ENCODE results near the gene TSPAN14.

The TSPAN14 gene

DNA sequence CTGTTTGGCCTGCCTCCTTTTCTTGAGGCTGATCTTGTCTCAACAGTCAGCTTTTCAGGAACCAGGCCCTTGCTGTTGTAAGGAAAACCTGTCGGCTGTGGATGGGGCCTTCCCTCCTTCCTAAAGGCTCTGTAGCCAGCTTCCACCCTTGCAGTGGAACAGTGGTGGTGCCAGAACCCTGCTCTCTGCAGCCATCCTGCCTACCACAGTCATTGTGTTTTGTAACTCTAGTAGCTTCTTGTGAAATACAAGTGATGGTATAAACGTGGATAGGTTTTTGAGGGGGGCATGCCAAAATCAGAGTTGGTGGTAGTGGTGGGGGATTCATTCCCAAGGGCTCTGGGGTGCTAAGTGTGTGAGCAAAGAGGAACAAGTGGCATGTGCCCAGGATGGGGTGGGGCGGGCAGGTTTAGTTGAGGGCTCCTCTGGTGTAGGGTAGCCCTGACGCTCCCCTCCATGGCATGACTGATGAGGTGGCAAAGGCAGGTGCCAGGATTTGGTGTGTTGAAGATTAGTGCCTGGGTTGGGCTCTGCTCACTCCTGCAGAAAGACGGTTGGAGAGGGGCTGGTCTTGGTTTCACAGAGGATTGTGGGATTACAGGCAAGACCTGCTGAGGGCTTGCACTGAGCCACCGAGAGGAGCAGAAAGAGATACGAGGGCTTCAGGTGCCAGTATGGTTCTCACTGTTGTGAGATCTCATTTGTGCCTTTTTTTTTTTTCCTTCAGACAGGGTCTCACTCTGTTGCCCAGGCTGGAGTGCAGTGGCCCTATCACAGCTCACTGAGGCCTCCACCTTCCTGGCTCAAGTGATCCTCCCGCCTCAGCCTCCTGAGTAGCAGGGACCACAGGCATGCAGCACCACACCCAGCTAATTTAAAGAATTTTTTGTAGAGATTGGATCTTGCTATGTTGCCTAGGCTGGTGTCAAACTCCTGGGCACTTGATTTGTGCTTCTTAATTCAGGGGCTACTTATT, 7.4 kb downstream of the TSPAN14 start:
- no peak overlapping the region for H2AFZ ChIP-seq (ENCODE audit: low read length)
- no peak overlapping the region for H3K9ac ChIP-seq (ENCODE audit: low read length)
- peaks cover 48% of the 10 kb centered on the region for H3K79me2 ChIP-seq (ENCODE audit: low read length)
- H3K4me1 ChIP-seq (ENCODE audit: low read length): peaks cover 4% of the 10 kb centered on the region
- no peaks in the 10 kb centered on the region for H3K36me3 ChIP-seq (replicated peaks; ENCODE audit: insufficient read depth, low read length)
- no peak overlapping the region for H3K4me3 ChIP-seq (ENCODE audit: low read length)
- no peak overlapping the region for H3K27ac ChIP-seq (ENCODE audit: low read length)
- no peaks in the 10 kb centered on the region for H3K9me3 ChIP-seq (replicated peaks; ENCODE audit: insufficient read depth, low read length)
- no peak for TF ChIP-seq EZH2 (optimal IDR thresholded peaks at IDR 0.05; ENCODE audit: low read depth, low read length)
- no peak for TF ChIP-seq EZH2phosphoT487 (IDR thresholded peaks at IDR 0.05; ENCODE audit: low read length)
- TF ChIP-seq, protein P1, sequence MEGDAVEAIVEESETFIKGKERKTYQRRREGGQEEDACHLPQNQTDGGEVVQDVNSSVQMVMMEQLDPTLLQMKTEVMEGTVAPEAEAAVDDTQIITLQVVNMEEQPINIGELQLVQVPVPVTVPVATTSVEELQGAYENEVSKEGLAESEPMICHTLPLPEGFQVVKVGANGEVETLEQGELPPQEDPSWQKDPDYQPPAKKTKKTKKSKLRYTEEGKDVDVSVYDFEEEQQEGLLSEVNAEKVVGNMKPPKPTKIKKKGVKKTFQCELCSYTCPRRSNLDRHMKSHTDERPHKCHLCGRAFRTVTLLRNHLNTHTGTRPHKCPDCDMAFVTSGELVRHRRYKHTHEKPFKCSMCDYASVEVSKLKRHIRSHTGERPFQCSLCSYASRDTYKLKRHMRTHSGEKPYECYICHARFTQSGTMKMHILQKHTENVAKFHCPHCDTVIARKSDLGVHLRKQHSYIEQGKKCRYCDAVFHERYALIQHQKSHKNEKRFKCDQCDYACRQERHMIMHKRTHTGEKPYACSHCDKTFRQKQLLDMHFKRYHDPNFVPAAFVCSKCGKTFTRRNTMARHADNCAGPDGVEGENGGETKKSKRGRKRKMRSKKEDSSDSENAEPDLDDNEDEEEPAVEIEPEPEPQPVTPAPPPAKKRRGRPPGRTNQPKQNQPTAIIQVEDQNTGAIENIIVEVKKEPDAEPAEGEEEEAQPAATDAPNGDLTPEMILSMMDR (IDR thresholded peaks at IDR 0.05; ENCODE audit: low read length): no peak
- no peaks in the 10 kb centered on the region for H4K20me1 ChIP-seq (ENCODE audit: insufficient read depth, low read length)
- H3K9me2 ChIP-seq (replicated peaks; ENCODE audit: insufficient read depth, low read length): no peaks in the 10 kb centered on the region
- no peak overlapping the region for H3K4me2 ChIP-seq (ENCODE audit: low read depth, low read length)
- H3K27me3 ChIP-seq (replicated peaks; ENCODE audit: insufficient read depth, low read length): no peaks in the 10 kb centered on the region
- peaks cover 3% of the 10 kb centered on the region; the same call in 1 of the 2 replicates for H3F3A ChIP-seq (ENCODE audit: insufficient read depth, low read length)
- no peak for DNase-seq

DNA sequence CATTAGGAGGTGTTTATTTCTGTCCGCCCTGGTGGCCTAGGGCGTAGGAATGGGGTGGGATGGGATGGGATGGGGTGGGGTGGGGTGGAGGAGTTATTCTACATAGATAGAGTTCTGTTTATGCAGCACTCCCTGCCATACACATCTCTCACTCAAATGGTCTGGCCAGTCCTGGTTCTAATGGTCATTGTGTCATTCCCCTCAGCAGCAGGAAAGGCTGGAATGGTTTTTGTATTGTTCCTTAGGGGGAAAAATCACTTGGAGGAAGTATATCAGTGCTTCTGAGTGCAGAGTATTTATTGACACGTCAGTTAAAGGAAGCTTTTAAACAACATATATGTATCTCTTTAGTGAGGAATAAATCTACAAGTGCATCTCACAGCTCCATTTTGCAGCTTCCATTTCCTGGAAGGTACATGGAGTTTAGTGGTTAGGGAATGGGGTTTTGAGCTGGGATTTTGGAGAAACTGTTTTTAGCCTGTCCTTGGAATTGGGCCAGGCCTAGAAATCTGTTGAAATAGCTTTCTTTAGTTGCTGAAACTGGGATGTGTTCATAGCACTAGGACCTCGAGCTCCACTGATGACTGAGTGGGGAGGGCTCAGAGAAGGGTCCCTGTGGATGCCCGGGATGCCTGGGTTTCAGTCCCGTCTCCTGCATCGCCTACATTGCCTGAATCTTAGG, 8.3 kb downstream of the TSPAN14 start:
- TF ChIP-seq EZH2 (optimal IDR thresholded peaks at IDR 0.05; ENCODE audit: low read depth, low read length) (no peak), EZH2phosphoT487 (IDR thresholded peaks at IDR 0.05; ENCODE audit: low read length) (no peak)
- TF ChIP-seq, protein P1 (IDR thresholded peaks at IDR 0.05; ENCODE audit: low read length): no peak
- no peaks in the 10 kb centered on the region for H3K9me2 ChIP-seq (replicated peaks; ENCODE audit: insufficient read depth, low read length)
- no peak overlapping the region for H3K9ac ChIP-seq (ENCODE audit: low read length)
- no peak overlapping the region for H2AFZ ChIP-seq (ENCODE audit: low read length)
- H3K9me3 ChIP-seq (replicated peaks; ENCODE audit: insufficient read depth, low read length): no peaks in the 10 kb centered on the region
- no peak overlapping the region for H3K27ac ChIP-seq (ENCODE audit: low read length)
- H3K36me3 ChIP-seq (replicated peaks; ENCODE audit: insufficient read depth, low read length): no peaks in the 10 kb centered on the region
- DNase-seq: no peak
- no peaks in the 10 kb centered on the region for H4K20me1 ChIP-seq (ENCODE audit: insufficient read depth, low read length)
- no peaks in the 10 kb centered on the region for H3K27me3 ChIP-seq (replicated peaks; ENCODE audit: insufficient read depth, low read length)
- no peak overlapping the region for H3K4me2 ChIP-seq (ENCODE audit: low read depth, low read length)
- peaks cover 45% of the 10 kb centered on the region for H3K79me2 ChIP-seq (ENCODE audit: low read length)
- H3K4me1 ChIP-seq (ENCODE audit: low read length): peaks cover 4% of the 10 kb centered on the region
- peaks cover 3% of the 10 kb centered on the region; the same call in 1 of the 2 replicates for H3F3A ChIP-seq (ENCODE audit: insufficient read depth, low read length)
- no peak overlapping the region for H3K4me3 ChIP-seq (ENCODE audit: low read length)

DNA sequence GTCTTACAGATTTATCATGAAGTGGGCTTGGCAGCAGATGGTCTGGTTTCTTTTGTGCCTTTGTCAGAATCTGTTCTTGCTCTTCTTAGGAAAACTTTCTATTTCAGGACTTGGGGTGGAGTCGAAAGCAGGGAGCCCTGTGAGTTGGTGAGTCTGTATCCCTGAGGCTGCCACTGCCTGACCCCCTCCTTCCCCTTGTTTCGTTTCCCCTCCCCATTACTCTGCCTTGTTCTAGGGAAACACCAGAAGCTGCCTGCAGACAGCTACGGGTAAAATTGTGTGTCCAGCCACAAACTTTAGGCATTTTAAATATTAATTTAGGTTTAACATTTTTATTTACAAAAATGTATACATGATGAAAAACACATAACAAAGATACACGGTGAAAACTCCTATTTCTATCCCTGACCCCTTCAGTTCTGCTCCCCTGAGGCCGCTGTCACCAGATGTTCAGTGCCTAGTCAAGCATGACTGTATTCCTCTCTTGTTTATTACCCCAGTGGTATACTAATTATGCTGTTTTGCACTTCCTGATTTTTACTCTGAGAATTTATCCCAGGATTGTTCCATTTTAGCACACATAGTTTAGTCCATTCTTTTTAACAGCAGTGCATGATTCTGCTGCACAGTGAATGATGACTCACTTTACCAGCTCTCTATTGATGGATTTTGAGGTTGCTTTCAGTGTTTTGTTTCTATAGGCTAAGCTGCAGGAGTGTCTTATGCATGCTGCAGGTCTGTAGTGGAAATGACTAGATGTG, 9.1 kb downstream of the TSPAN14 start:
- H3K9me2 ChIP-seq (replicated peaks; ENCODE audit: insufficient read depth, low read length): no peaks in the 10 kb centered on the region
- H3K4me1 ChIP-seq (ENCODE audit: low read length): peaks cover 4% of the 10 kb centered on the region
- no peak for DNase-seq
- no peak overlapping the region for H3K9ac ChIP-seq (ENCODE audit: low read length)
- no peak overlapping the region for H3K4me2 ChIP-seq (ENCODE audit: low read depth, low read length)
- TF ChIP-seq EZH2 (optimal IDR thresholded peaks at IDR 0.05; ENCODE audit: low read depth, low read length) (no peak), EZH2phosphoT487 (IDR thresholded peaks at IDR 0.05; ENCODE audit: low read length) (no peak)
- TF ChIP-seq, protein P1 (IDR thresholded peaks at IDR 0.05; ENCODE audit: low read length): no peak
- no peaks in the 10 kb centered on the region for H4K20me1 ChIP-seq (ENCODE audit: insufficient read depth, low read length)
- H3K27ac ChIP-seq (ENCODE audit: low read length): no peak overlapping the region
- H3K9me3 ChIP-seq (replicated peaks; ENCODE audit: insufficient read depth, low read length): no peaks in the 10 kb centered on the region
- no peak overlapping the region for H3K4me3 ChIP-seq (ENCODE audit: low read length)
- H3F3A ChIP-seq (ENCODE audit: insufficient read depth, low read length): peaks cover 3% of the 10 kb centered on the region; the same call in 1 of the 2 replicates
- no peaks in the 10 kb centered on the region for H3K27me3 ChIP-seq (replicated peaks; ENCODE audit: insufficient read depth, low read length)
- no peak overlapping the region for H2AFZ ChIP-seq (ENCODE audit: low read length)
- H3K36me3 ChIP-seq (replicated peaks; ENCODE audit: insufficient read depth, low read length): no peaks in the 10 kb centered on the region
- H3K79me2 ChIP-seq (ENCODE audit: low read length): peaks cover 39% of the 10 kb centered on the region

Measured in MM.1S (cell line).